DOHH2 (cell line): Measurements from ENCODE around the gene CCM2.

ENCODE experiments used
- EZH2phosphoT487 ChIP-seq: fragments of 200-600 bp; sonication (generic); IDR thresholded peaks from 2 replicates; pipeline ENCODE4 v1.6.1; 2017; ENCODE audit warnings: borderline replicate concordance, mild to moderate bottlenecking, antibody characterized with exemption, low read length, moderate library complexity, mixed read lengths
- TF ChIP-seq, protein P1 (sequence below): fragments of 200-600 bp; sonication (generic); IDR thresholded peaks from one replicate; pipeline ENCODE4 v1.5.1; 2014; ENCODE audit warnings: antibody characterized with exemption, mild to moderate bottlenecking, low read depth, low read length; ENCODE audit not compliant: poor library complexity, severe bottlenecking

DNA sequence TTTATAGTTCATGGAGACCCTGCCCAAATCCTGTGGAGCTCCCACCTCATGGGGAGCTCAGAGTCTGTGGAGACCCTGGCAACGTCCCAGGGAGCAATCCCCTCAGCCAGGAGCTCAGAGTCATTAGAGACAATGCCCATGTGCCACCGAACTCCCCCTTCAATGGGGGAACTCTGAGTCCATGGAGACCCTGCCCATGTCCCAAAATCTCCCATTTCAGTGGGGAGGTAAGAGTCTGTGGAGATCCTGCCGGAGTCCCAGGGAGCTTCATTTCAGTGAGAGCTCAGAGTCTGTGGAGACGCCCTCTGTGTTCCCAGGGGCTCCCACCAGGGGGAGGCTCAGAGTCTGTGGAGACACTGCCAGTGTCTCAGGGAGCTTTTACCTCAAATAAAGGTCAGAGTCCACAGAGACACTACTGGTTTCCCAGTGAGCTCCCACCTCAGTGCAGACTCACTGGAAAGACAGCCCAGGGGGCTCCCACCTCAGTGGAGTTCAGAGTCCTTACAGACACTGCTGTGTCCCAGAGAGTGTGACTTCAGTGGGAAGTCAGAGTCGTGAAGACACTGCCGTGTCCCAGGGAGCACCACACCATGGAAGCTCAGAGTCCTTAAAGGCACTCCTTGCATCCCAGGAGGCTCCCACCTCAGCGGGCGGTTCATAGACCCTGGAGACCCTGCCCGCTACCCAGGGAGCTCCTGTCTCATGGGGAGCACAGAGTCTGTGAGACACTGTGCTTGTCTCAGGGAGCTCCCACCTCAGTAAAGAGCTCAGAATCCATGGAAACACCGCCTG, 26.2 kb upstream of the CCM2 start:
- TF ChIP-seq, protein P1, sequence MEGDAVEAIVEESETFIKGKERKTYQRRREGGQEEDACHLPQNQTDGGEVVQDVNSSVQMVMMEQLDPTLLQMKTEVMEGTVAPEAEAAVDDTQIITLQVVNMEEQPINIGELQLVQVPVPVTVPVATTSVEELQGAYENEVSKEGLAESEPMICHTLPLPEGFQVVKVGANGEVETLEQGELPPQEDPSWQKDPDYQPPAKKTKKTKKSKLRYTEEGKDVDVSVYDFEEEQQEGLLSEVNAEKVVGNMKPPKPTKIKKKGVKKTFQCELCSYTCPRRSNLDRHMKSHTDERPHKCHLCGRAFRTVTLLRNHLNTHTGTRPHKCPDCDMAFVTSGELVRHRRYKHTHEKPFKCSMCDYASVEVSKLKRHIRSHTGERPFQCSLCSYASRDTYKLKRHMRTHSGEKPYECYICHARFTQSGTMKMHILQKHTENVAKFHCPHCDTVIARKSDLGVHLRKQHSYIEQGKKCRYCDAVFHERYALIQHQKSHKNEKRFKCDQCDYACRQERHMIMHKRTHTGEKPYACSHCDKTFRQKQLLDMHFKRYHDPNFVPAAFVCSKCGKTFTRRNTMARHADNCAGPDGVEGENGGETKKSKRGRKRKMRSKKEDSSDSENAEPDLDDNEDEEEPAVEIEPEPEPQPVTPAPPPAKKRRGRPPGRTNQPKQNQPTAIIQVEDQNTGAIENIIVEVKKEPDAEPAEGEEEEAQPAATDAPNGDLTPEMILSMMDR, result peak; percentile 83
- no peak for TF ChIP-seq EZH2phosphoT487
